HL-60 (cell line): ENCODE results near the gene CDRT15.

Experiments used
- DNase-seq, 2 experiments: peaks; one replicate each; pipeline ENCODE4 v3.0.0-alpha.2; 2010 to 2020; ENCODE audit warnings: low read depth in 1 of 2, low spot score in 1 of 2
- H3K27ac ChIP-seq: fragments of 250-450 bp; sonication (Bioruptor Pico); replicated peaks from 2 replicates; pipeline ENCODE4 v1.5.1; 2020; ENCODE audit warnings: mild to moderate bottlenecking, moderate library complexity
- H3K27me3 ChIP-seq: fragments of 250-450 bp; sonication (Bioruptor Pico); 2 replicates; pipeline ENCODE4 v1.5.1; 2021; ENCODE audit warnings: mild to moderate bottlenecking, moderate library complexity; ENCODE audit not compliant: insufficient read depth, poor library complexity, severe bottlenecking
- H3K4me3 ChIP-seq: replicated peaks from 2 replicates; pipeline ENCODE4 v1.5.1; 2011; ENCODE audit warnings: mild to moderate bottlenecking, control low read depth, low read length; ENCODE audit not compliant: insufficient read depth
- GABPA ChIP-seq: IDR thresholded peaks from 2 replicates; pipeline ENCODE4 v1.6.1; 2012; ENCODE audit warnings: low read depth
- POLR2AphosphoS5 ChIP-seq: IDR thresholded peaks from 2 replicates; pipeline ENCODE4 v1.6.1; 2012; ENCODE audit warnings: low read depth
- SPI1 ChIP-seq: IDR thresholded peaks from 2 replicates; pipeline ENCODE4 v1.6.1; 2012; ENCODE audit warnings: low read depth, mild to moderate bottlenecking, borderline replicate concordance
- TF ChIP-seq, protein P1 (sequence below): IDR thresholded peaks from 2 replicates; pipeline ENCODE4 v1.6.1; 2012; ENCODE audit warnings: low read depth; ENCODE audit not compliant: insufficient replicate concordance
- TF ChIP-seq, protein P2 (sequence below): IDR thresholded peaks from one replicate; pipeline ENCODE4 v1.5.1; 2011; ENCODE audit warnings: low read length, control low read depth, inconsistent platforms; ENCODE audit not compliant: insufficient read depth

Gene CDRT15

DNA sequence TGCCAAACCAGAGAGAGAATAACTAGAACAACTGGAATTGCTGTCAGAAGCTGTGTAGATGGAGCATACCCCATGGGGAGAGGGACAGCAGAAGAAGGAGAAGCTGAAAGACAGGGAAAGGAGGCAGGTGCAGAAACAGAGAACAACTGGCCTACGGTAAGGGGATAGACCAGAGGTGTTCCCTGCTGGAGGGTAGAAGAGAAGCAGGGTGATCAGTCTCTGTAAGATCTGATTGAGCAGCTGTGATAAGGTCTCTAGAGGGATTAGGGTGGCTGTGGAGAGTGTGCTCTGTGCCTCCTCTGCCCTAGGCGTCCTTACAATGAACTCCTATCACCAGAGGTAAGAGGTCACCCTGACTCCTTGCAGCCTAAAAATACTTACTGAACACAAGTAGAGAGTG lies 33.8 kb upstream of the CDRT15 start:
- no peaks in the 10 kb centered on the region for H3K27me3 ChIP-seq
- no peak overlapping the region for H3K4me3 ChIP-seq
- DNase-seq, result no peak
- H3K27ac ChIP-seq, result no peak overlapping the region
- TF ChIP-seq GABPA (no peak), SPI1 (no peak), POLR2AphosphoS5 (no peak)
- TF ChIP-seq, protein P1, sequence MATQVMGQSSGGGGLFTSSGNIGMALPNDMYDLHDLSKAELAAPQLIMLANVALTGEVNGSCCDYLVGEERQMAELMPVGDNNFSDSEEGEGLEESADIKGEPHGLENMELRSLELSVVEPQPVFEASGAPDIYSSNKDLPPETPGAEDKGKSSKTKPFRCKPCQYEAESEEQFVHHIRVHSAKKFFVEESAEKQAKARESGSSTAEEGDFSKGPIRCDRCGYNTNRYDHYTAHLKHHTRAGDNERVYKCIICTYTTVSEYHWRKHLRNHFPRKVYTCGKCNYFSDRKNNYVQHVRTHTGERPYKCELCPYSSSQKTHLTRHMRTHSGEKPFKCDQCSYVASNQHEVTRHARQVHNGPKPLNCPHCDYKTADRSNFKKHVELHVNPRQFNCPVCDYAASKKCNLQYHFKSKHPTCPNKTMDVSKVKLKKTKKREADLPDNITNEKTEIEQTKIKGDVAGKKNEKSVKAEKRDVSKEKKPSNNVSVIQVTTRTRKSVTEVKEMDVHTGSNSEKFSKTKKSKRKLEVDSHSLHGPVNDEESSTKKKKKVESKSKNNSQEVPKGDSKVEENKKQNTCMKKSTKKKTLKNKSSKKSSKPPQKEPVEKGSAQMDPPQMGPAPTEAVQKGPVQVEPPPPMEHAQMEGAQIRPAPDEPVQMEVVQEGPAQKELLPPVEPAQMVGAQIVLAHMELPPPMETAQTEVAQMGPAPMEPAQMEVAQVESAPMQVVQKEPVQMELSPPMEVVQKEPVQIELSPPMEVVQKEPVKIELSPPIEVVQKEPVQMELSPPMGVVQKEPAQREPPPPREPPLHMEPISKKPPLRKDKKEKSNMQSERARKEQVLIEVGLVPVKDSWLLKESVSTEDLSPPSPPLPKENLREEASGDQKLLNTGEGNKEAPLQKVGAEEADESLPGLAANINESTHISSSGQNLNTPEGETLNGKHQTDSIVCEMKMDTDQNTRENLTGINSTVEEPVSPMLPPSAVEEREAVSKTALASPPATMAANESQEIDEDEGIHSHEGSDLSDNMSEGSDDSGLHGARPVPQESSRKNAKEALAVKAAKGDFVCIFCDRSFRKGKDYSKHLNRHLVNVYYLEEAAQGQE, result no peak

DNA sequence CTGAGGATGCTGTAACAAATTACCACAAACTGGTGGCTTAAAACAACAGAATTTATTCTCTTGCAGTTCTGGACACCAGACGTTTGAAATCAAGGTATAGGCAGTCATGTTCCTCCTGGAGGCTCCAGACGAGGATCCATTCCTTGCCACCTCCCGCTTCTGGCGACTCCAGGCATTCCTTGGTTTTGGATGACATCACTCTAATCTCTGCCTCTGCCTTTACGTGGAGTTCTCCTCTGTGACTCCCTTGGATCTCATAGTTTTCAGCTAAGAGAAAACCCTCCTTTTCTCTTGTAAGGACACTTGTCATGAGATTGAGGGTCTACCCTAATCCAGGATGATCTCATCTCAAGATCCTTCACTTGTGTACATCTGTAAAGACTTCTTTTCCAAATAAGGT lies 32.8 kb upstream of the CDRT15 start:
- TF ChIP-seq GABPA (no peak), SPI1 (no peak), POLR2AphosphoS5 (no peak)
- TF ChIP-seq, protein P1, result no peak
- TF ChIP-seq, protein P2, sequence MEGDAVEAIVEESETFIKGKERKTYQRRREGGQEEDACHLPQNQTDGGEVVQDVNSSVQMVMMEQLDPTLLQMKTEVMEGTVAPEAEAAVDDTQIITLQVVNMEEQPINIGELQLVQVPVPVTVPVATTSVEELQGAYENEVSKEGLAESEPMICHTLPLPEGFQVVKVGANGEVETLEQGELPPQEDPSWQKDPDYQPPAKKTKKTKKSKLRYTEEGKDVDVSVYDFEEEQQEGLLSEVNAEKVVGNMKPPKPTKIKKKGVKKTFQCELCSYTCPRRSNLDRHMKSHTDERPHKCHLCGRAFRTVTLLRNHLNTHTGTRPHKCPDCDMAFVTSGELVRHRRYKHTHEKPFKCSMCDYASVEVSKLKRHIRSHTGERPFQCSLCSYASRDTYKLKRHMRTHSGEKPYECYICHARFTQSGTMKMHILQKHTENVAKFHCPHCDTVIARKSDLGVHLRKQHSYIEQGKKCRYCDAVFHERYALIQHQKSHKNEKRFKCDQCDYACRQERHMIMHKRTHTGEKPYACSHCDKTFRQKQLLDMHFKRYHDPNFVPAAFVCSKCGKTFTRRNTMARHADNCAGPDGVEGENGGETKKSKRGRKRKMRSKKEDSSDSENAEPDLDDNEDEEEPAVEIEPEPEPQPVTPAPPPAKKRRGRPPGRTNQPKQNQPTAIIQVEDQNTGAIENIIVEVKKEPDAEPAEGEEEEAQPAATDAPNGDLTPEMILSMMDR, result no peak
- Histone ChIP-seq H3K27ac (no peak overlapping the region), H3K27me3 (no peaks in the 10 kb centered on the region), H3K4me3 (no peak overlapping the region)
- DNase-seq, result no peak

DNA sequence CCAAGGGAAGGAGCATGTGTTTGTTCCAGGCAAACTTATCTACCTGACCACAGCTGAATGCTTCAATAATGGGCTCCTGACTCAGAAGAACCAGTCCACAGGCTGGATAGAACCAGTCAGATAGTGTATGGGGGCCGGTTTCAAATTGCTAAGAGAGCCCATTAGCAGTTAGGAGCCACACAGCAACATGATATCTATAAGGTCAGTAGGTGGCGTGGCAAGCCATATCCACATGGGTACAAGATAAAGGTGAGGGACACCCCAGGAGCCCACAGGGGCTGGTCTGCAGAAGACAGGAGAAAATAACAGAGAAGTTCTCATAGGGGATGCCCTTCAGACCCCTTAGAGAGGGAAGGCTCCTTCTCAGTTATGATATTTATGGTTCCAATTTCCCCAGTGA lies 31.6 kb upstream of the CDRT15 start:
- Histone ChIP-seq H3K27ac (no peak overlapping the region), H3K27me3 (no peaks in the 10 kb centered on the region), H3K4me3 (no peak overlapping the region)
- TF ChIP-seq SPI1, result no peak
- TF ChIP-seq, protein P1, result no peak
- TF ChIP-seq POLR2AphosphoS5, result no peak
- TF ChIP-seq, protein P2, result no peak
- TF ChIP-seq GABPA, result no peak
- no peak for DNase-seq
